Mucosa of rectum (tissue), 2 donors: ENCODE measurements around the gene RAB3GAP1.
A peak's percentile ranks its signal among the peaks of the same experiment; 100 is the strongest.
"Not testable (repeated sequence)": the region's sequence is repeated elsewhere in the genome, so short reads cannot be mapped to it uniquely, and the experiment has no call there.

Experiments used
- H3K27ac ChIP-seq, 2 donors: one replicate each; pipeline ENCODE4 v1.7.0; 2013; ENCODE audit warnings: inconsistent platforms in 2 of 2, low read depth in 2 of 2, low read length in 2 of 2
- H3K27me3 ChIP-seq, 2 donors: one replicate each; pipeline ENCODE4 v1.7.0; 2013; ENCODE audit warnings: low read length in 2 of 2; ENCODE audit not compliant: control insufficient read depth in 2 of 2, insufficient read depth in 2 of 2
- H3K36me3 ChIP-seq, 2 donors: one replicate each; pipeline ENCODE4 v1.7.0; 2013; ENCODE audit warnings: low read length in 2 of 2; ENCODE audit not compliant: control insufficient read depth in 2 of 2, insufficient read depth in 2 of 2
- H3K4me1 ChIP-seq, 2 donors: one replicate each; pipeline ENCODE4 v1.7.0; 2013; ENCODE audit warnings: low read length in 2 of 2, mild to moderate bottlenecking in 1 of 2; ENCODE audit not compliant: control insufficient read depth in 2 of 2, insufficient read depth in 2 of 2
- H3K4me3 ChIP-seq, 2 donors: one replicate each; pipeline ENCODE4 v1.7.0; 2013; ENCODE audit warnings: low read length in 2 of 2
- H3K9ac ChIP-seq, 2 donors: one replicate each; pipeline ENCODE4 v1.7.0; 2013; ENCODE audit warnings: low read length in 2 of 2, low read depth in 1 of 2, mild to moderate bottlenecking in 1 of 2
- H3K9me3 ChIP-seq, 2 donors: one replicate each; pipeline ENCODE4 v1.7.0; 2013; ENCODE audit warnings: low read length in 2 of 2; ENCODE audit not compliant: control insufficient read depth in 2 of 2
- donor health status: healthy.
- donor health status: Normal muscosa, but diverticular disease.

Gene RAB3GAP1

GRCh38 chr2:135099802-135100483, 47.9 kb downstream of the RAB3GAP1 start:
- no peak overlapping the region for H3K27ac ChIP-seq
- peak overlapping the region in 1 of 2 donors; percentile 3 for H3K4me3 ChIP-seq
- H3K27me3 ChIP-seq: no peaks in the 10 kb centered on the region
- H3K36me3 ChIP-seq: peaks cover 3 to 15% of the 10 kb centered on the region in 2 donors
- H3K9ac ChIP-seq: no peak overlapping the region
- no peaks in the 10 kb centered on the region for H3K4me1 ChIP-seq
- no peaks in the 10 kb centered on the region for H3K9me3 ChIP-seq

DNA sequence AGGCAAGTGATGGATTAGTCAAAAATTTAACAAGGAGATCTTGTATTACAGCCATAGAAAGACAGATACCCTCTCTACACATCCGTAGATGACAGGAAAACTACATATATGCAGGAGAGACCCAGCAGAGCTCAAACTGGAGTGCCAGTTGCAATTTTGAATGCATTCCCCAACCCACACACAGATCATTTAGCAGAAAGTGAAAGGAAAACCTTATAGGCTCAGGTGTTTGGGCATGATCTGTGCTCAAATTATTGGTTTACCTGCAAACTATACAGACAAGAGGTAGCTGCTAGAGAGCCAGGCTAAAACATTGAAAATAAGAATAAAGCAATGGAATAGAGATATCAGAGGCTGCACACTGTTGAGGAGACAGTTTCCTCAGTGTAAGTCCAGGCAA, 51.8 kb downstream of the RAB3GAP1 start:
- H3K27me3 ChIP-seq: no peaks in the 10 kb centered on the region
- no peaks in the 10 kb centered on the region for H3K9me3 ChIP-seq
- H3K27ac ChIP-seq: no peak overlapping the region
- H3K36me3 ChIP-seq: peaks cover 3 to 12% of the 10 kb centered on the region in 2 donors
- no peak overlapping the region for H3K9ac ChIP-seq
- no peak overlapping the region for H3K4me3 ChIP-seq
- no peaks in the 10 kb centered on the region for H3K4me1 ChIP-seq

DNA sequence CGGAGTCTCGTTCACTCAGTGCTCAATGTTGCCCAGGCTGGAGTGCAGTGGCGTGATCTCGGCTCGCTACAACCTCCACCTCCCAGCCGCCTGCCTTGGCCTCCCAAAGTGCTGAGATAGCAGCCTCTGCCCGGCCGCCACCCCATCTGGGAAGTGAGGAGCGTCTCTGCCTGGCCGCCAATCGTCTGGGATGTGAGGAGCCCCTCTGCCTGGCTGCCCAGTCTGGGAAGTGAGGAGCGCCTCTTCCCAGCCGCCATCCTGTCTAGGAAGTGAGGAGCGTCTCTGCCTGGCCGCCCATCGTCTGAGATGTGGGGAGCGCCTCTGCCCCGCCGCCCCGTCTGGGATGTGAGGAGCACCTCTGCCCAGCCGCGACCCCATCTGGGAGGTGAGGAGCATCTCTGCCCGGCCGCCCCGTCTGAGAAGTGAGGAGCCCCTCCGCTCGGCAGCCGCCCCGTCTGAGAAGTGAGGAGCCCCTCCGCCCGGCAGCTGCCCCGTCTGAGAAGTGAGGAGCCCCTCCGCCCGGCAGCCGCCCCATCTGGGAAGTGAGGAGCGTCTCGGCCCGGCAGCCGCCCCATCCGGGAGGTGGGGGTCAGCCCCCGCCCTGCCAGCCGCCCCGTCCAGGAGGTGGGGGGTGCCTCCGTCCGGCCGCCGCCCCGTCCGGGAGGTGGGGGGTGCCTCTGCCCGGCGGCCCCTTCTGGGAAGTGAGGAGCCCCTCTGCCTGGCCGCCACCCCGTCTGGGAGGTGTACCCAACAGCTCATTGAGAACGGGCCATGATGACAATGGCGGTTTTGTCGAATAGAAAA, 53.6 kb downstream of the RAB3GAP1 start:
- not testable (repeated sequence) for H3K27ac ChIP-seq, H3K4me3 ChIP-seq, H3K9me3 ChIP-seq, H3K4me1 ChIP-seq, H3K9ac ChIP-seq, H3K27me3 ChIP-seq
- H3K36me3 ChIP-seq: peaks cover 2 to 12% of the 10 kb centered on the region in 2 donors

- Histone ChIP-seq H3K4me3 (no peak overlapping the region), H3K27ac (no peak overlapping the region), H3K36me3 (peaks cover 18 to 19% of the 10 kb centered on the region in 2 donors), H3K9ac (no peak overlapping the region), H3K4me1 (no peaks in the 10 kb centered on the region), H3K27me3 (no peaks in the 10 kb centered on the region), H3K9me3 (no peaks in the 10 kb centered on the region)
Observed at GRCh38 chr2:135113322-135113721, 61.2 kb downstream of the RAB3GAP1 start.

GRCh38 chr2:135119582-135119981, 67.5 kb downstream of the RAB3GAP1 start:
- H3K4me1 ChIP-seq: no peaks in the 10 kb centered on the region
- no peak overlapping the region for H3K4me3 ChIP-seq
- no peak overlapping the region for H3K9ac ChIP-seq
- H3K27me3 ChIP-seq: no peaks in the 10 kb centered on the region
- H3K36me3 ChIP-seq: peaks cover 6 to 10% of the 10 kb centered on the region in 2 donors
- H3K9me3 ChIP-seq: no peaks in the 10 kb centered on the region
- no peak overlapping the region for H3K27ac ChIP-seq

DNA sequence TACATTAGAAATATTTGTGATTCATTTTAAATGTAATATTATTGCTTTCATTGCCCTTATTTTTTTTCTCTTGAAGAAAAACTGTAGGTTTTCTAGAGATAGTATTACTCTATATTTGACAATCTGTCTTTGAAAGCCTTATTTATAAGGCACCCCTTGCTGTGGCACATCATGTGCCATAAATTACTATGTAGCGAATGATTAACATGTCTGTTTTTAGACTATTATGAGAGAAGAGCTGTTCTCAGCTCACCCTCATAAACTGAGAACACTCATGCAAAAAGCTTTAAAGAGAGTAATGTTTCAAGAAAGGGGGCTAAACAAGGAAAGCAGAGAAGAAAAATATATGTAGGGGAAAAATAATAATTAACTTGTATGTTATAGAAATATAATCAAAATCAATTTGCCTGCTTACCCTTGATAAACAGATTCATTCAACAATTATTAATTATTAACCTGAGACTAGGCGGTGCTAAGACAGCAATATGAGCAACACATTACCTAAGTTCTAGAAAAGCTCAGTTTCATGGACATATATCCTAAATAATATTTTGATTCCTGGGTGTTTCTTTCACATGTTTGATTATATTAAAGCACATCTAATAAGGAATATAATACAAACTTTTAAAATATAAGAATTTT, 69.0 kb downstream of the RAB3GAP1 start:
- no peaks in the 10 kb centered on the region for H3K27me3 ChIP-seq
- H3K4me3 ChIP-seq: no peak overlapping the region
- no peaks in the 10 kb centered on the region for H3K9me3 ChIP-seq
- no peak overlapping the region for H3K27ac ChIP-seq
- H3K4me1 ChIP-seq: no peaks in the 10 kb centered on the region
- H3K36me3 ChIP-seq: peaks cover 6 to 15% of the 10 kb centered on the region in 2 donors
- H3K9ac ChIP-seq: no peak overlapping the region

DNA sequence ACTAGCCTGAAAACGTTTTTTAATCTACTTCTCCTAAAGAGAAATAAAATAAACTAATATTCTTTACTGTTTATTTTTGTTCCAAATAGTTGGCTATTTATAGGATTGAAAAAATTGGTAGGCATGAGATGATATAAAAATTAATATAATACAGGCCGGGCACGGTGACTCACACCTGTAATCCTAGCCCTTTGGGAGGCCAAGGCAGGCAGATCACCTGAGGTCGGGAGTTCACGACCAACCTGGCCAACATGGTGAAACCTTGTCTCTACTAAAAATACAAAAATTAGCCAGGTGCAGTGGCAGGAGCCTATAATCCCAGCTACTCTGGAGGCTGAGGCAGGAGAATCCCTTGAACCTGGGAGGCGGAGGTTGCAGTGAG, 69.6 kb downstream of the RAB3GAP1 start:
- not testable (repeated sequence) for H3K9ac ChIP-seq, H3K4me1 ChIP-seq, H3K4me3 ChIP-seq, H3K27me3 ChIP-seq, H3K9me3 ChIP-seq, H3K27ac ChIP-seq
- H3K36me3 ChIP-seq: peaks cover 10 to 20% of the 10 kb centered on the region in 2 donors

GRCh38 chr2:135124924-135125886, 73.1 kb downstream of the RAB3GAP1 start:
- no peaks in the 10 kb centered on the region for H3K9me3 ChIP-seq
- H3K36me3 ChIP-seq: peaks cover 30 to 33% of the 10 kb centered on the region in 2 donors
- no peak overlapping the region for H3K4me3 ChIP-seq
- no peak overlapping the region for H3K27ac ChIP-seq
- H3K9ac ChIP-seq: no peak overlapping the region
- H3K27me3 ChIP-seq: no peaks in the 10 kb centered on the region
- H3K4me1 ChIP-seq: no peaks in the 10 kb centered on the region

DNA sequence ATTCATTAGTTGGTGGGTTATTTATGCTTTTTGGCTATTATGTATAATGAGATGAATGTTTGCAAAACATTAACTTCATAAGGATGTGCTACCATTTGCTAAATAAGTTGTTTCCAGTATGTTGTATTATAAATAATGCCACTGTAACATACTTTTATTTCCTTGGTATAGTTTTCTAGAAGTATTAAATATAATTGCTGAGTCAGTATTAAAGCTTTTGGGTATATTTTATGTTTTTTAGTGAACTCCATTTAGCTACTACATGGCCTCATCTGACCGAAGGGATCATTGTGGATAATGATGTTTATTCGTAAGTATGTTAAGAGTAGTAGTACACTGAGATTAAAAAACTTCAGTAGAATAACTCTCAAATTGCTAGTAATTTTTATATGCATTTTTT, 73.8 kb downstream of the RAB3GAP1 start:
- peaks cover 33 to 36% of the 10 kb centered on the region in 2 donors for H3K36me3 ChIP-seq
- no peaks in the 10 kb centered on the region for H3K27me3 ChIP-seq
- no peak overlapping the region for H3K9ac ChIP-seq
- no peak overlapping the region for H3K27ac ChIP-seq
- H3K4me3 ChIP-seq: no peak overlapping the region
- H3K9me3 ChIP-seq: no peaks in the 10 kb centered on the region
- H3K4me1 ChIP-seq: no peaks in the 10 kb centered on the region
